ENCODE data around the gene CADM1.

DNA sequence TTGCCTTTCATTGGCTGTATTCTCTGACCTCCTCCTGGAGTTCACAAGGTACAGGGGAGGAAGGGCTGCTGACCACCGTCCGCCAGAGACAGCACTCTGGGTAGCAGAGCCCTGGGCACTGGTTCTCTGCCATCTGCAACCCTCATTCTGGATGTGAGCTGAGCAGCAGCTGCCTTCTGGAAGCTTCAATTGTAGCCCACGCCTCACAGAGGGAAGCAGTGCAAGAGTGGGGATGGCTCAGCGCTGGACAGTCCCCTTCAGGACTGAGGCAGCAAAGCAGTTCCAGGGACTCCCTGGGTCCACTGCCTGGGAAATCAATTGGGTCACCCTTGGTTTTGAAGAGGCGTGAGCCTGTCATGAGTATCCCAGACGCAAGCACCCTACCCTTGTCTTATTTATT lies 346.2 kb downstream of the CADM1 start:
- TF ChIP-seq, protein P1, sequence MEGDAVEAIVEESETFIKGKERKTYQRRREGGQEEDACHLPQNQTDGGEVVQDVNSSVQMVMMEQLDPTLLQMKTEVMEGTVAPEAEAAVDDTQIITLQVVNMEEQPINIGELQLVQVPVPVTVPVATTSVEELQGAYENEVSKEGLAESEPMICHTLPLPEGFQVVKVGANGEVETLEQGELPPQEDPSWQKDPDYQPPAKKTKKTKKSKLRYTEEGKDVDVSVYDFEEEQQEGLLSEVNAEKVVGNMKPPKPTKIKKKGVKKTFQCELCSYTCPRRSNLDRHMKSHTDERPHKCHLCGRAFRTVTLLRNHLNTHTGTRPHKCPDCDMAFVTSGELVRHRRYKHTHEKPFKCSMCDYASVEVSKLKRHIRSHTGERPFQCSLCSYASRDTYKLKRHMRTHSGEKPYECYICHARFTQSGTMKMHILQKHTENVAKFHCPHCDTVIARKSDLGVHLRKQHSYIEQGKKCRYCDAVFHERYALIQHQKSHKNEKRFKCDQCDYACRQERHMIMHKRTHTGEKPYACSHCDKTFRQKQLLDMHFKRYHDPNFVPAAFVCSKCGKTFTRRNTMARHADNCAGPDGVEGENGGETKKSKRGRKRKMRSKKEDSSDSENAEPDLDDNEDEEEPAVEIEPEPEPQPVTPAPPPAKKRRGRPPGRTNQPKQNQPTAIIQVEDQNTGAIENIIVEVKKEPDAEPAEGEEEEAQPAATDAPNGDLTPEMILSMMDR (IDR thresholded peaks at IDR 0.05), result no peak
- no peak for TF ChIP-seq POLR2AphosphoS5 (IDR thresholded peaks at IDR 0.05)

All from prostate gland (tissue), 2 donors.